ENCODE results near the gene FOXA1. TPM values are rescaled to one million over a fixed set of nuclear protein-coding genes. Genes with fewer than 3 reads are reported as not detected.

The FOXA1 gene
- total RNA-seq, 4 donors from 2014 or later = not detected

DNA sequence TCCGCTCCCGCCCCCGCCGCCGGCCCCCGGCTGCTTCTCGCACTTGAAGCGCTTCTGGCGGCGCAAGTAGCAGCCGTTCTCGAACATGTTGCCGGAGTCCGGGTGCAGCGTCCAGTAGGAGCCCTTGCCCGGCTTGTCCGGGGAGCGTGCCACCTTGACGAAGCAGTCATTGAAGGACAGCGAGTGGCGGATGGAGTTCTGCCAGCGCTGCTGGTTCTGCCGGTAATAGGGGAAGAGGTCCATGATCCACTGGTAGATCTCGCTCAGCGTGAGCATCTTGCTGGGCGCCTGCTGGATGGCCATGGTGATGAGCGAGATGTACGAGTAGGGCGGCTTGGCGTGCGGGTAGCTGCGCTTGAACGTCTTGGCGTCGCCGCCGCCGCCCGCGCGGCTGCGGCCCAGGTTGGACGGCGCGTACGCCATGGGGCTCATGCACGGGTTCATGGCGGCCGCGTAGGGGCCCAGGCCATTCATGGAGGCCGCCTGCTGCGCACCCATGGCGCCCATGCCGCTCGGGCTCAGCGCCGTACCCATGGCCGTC, 3.0 kb downstream of the FOXA1 start:
- TF ChIP-seq, protein P1, sequence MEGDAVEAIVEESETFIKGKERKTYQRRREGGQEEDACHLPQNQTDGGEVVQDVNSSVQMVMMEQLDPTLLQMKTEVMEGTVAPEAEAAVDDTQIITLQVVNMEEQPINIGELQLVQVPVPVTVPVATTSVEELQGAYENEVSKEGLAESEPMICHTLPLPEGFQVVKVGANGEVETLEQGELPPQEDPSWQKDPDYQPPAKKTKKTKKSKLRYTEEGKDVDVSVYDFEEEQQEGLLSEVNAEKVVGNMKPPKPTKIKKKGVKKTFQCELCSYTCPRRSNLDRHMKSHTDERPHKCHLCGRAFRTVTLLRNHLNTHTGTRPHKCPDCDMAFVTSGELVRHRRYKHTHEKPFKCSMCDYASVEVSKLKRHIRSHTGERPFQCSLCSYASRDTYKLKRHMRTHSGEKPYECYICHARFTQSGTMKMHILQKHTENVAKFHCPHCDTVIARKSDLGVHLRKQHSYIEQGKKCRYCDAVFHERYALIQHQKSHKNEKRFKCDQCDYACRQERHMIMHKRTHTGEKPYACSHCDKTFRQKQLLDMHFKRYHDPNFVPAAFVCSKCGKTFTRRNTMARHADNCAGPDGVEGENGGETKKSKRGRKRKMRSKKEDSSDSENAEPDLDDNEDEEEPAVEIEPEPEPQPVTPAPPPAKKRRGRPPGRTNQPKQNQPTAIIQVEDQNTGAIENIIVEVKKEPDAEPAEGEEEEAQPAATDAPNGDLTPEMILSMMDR (IDR thresholded peaks at IDR 0.05; ENCODE audit: low read depth) = no peak

DNA sequence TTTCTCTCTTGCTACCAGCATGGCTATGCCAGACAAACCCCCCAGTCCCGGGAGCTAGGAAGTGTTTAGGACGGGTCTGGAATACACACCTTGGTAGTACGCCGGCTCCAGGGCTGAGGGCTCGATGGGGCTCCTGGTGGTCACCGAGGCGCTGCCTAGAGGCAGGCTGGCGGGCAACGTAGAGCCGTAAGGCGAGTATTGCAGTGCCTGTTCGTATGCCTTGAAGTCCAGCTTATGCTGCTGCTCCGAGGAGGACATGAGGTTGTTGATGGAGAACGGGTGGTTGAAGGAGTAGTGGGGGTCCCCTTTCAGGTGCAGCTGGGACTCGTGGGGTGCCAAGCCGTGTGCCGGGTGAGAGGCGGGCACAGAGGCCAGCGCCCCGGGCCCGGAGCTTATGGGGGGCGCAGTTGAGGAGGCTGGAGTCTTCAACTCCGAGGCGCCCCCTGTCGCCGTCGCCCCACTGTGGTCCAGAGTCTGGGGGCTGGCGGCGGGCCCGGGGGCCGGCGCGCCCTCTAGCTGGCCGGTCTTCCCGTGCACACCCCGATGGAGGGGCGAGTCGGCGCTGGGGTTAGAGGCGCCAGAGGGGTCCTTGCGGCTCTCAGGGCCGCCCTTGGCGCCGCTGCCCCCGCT, 3.6 kb downstream of the FOXA1 start:
- TF ChIP-seq, protein P1 (IDR thresholded peaks at IDR 0.05; ENCODE audit: low read depth) = no peak

DNA sequence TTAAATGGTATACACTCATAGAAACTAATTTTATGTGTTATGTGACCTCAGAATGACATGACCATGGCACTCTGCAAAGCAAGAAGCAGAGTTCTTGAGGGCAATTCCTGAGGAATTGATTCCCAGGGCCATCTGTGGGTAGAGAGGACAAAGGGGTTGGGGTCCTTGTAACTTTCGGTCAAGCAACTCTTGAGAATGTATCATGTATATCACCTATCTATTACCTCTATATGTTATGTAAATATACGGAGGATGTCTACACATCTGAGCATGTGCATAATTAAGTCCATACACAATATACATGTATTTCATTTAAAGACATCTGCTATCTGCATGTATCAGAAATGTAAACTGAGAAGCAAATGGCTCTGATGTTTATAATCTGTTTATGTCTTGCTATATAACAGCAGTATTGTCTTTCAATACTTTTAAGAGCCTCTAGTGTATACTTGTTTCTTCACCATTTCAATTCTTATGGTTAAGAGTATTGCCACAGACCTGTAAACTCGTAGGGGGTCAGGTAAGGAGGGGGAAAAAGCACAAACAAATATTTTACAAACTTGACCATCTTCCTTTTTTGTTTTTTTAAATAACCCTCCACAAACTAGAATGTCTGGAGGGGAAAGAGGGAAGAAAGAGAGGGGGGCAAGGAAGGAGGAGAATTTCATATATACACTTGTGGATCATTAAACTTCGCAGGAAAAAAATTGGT, 4.5 kb downstream of the FOXA1 start:
- TF ChIP-seq, protein P1 (IDR thresholded peaks at IDR 0.05; ENCODE audit: low read depth) = no peak

DNA sequence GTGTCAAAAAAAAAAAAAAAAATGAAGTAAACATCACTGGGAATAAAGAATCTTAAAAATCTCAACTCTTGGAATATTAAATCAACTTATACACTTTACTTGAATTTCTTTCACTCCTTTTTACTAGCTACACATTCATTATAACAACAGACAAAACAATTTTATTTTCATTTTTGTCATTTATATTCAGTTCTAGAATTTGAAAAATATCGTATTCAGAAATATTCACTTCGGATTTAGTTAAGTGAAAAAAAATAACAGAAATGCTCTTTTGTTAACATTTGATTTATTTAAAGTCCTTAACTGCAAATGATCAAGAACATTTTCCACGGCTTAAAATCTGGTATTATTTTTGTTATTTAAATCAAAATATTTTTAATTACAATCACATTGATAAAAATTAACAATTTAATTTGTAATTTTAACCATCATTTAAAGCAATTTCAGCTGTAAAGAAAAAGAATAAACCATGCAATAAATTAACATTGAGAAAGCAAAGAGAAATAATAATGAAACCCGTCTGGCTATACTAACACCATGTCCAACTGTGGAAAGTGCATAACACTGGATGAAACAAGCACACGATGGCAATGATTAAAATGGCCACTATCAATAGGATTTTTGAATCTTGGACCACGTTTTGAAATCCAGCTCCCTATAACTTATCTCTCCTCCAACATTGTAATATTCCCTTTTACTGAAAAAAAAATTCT, 5.2 kb downstream of the FOXA1 start:
- TF ChIP-seq, protein P1 (IDR thresholded peaks at IDR 0.05; ENCODE audit: low read depth) = no peak

DNA sequence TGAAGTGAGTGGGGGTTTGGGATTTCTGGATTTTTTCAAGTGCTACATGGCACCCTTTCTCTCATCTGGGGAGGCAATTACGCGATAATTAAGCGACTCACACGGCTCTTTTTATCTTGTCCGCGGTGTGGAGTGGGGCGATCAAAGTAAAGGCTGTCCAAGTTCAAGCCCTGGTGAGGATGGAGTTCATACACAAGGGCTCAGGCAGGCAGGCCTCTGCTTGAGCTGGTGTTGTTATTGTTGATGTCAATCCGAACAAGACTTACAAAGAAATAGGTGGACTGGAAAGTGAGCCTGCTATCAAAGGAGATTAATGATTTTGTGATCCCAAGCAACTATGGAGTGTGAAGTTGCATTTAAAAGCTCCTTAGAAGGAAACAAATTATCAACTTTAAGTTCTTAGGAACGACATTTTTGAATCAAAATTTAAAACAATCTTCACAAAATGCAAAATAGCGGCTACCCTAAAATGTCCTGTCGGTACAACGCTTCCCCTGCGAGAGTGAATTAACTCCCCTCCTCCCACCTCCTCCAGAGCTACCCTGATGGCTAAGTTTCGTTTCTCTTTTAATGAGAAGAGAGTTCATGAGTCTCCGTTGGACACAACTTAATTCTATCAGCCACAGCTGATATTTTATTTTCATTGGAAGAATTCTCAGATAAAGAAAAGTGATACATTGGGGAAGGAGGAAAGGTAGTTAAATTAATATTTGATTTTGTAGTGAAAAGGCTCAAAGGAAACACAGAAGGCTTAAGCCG, 5.9 kb downstream of the FOXA1 start:
- TF ChIP-seq, protein P1 (IDR thresholded peaks at IDR 0.05; ENCODE audit: low read depth) = no peak

DNA sequence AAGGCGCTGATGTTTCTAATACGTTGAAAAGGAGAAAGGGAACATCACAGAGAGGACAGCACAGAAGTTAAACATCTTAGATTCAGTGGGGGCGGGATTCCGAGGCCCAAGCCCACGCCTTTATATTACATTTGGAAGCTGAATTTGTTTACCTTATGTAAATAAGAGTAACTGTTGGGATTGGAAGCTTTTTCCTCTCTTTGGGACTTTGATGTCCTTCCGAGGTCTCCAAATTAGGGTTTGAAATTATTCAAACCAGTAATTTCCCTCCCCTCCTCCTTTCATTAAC, 6.4 kb downstream of the FOXA1 start:
- TF ChIP-seq, protein P1 (IDR thresholded peaks at IDR 0.05; ENCODE audit: low read depth) = no peak

Data from subcutaneous adipose tissue (tissue), 4 donors.